Non-pigmented ciliary epithelial cell (primary cell): Measurements from ENCODE around the gene PITPNM3.
A peak's percentile ranks its signal among the peaks of the same experiment; 100 is the strongest.

Experiments used
- DNase-seq: peaks from one replicate; pipeline ENCODE4 v3.0.0-alpha.2; 2010; ENCODE audit warnings: low read depth

The PITPNM3 gene

DNA sequence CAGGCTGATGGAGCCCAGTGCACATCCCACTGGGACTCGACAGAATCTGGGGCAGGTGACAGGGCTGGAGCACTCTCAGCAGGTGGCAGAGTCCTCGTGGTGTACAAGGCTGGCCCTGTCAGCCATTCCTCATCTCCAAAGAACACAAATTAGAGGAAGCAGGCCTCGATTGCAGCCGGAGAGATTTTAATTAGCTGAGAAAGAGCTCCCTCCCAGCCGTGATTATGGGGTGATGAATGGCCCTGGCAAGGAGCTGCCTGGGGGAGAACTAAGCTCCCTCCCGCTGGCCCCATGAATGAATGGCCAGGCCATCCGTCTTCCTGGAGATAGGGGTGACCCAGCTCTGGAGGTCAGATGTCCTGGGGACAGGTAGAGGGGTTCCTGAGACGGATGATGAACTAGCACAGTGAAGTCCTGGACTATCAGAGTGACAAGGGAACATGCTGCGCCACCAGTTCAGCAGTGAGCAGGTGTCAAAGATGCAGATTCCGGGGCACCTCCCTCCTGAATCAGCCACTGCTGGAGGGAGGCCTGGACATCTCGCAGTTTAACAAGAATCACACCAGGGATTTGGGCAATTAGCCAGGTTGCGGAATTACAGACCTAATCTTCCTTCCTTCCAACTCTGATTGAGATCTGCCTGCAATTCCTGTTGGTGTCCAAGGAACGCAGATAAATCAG, 76.6 kb downstream of the PITPNM3 start:
- DNase-seq, result no peak

GRCh38 chr17:6478486-6478885, 77.9 kb downstream of the PITPNM3 start:
- no peak for DNase-seq

DNA sequence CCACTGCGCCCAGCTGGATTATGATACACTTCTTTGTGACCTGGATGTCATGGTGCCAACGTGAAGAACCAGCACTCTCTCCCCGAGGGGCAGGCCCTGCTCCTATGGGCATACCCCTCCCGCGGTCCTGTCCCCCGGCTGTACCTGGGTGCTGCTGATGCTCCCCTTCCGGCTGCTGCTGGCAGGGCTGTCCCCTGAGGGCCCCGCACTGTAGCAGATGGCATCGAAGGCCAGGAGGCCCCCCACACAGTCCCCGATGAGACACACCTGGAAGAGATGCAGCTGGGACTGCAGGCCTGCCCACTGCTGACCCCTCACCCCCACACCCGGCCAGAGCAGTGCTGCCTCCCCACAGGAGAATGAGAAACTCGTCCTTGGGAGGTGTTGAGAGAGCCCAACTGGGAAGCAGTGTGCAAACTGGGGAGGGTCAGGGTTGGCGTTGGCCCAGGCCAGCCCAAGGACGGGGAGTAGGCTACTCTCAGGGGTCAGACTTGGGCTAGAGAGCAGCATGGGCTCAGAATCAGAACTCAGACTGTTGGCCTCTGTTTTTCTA, 78.4 kb downstream of the PITPNM3 start:
- DNase-seq, result no peak

- no peak for DNase-seq
Observed at GRCh38 chr17:6476810-6477179, 79.6 kb downstream of the PITPNM3 start.

- DNase-seq, result no peak
Observed at GRCh38 chr17:6476076-6476809, 80.1 kb downstream of the PITPNM3 start.

- no peak for DNase-seq
Observed at GRCh38 chr17:6475411-6475810, 80.9 kb downstream of the PITPNM3 start.

DNA sequence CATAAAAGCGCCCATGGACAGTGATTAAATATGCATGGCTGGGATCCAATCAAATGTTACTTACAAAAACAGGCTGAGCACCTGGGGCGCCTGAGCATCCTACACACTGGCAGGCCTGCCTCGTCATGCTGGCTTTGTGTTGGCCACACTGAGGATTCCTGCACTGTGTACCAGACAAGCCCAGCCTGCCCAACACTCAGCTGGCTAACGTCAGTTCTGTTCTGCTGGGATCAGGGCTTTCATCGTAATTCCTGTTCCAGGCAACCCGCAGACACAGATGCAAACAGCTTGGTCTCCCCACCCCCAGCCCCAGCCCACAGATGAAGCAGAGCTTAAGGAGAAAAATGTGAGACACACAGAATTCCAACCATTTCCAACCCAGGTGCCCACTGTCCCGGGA, 81.4 kb downstream of the PITPNM3 start:
- DNase-seq, result no peak

GRCh38 chr17:6474376-6474775, 82.0 kb downstream of the PITPNM3 start:
- no peak for DNase-seq

- DNase-seq, result peak; percentile 10
Observed at GRCh38 chr17:6473128-6473767, 83.1 kb downstream of the PITPNM3 start.

- no peak for DNase-seq
Observed at GRCh38 chr17:6472517-6472916, 83.8 kb downstream of the PITPNM3 start.

DNA sequence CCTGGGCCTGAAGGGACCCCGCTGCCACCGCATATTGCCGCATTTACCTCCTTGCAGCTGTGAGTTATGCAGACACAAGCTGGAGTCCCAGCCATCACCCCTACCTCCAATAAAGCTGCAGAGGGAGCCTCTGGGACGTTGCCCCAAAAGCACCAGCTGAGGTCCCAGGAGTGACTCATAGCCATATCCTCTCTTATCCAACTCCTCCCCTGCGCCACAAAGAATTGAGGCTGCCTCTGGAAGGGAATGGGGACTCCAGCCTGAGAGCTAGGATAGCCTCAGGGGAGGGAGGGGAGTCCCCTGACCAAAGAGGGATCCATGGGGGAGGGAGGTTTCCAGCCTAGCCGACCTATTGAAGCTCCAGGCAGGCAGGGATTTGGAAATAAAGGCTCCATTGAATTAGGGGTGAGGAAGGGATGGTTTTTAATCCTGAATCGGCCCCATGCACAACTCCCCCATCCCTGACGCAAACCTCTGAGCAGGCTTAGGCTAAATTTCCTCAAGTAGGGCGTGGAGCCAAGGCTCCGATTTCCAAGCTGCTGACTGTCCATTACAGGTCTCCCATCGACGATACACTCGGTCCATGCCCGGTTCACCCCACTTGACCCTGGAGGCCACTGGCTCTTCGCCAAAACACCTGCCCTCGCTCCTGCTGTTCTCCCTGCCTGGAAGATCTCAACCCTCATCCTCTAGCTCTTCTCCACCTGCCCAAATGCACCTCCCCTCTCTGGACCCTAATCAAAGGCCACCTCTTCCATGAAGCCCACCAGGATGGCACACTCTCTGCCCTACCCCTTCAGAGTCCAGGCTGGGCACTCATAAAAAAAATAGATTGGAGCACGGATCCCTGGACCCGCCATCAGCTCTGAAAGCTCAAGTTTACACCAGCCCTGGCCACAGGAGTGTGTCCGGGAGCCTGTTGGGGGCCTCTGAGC, 84.6 kb downstream of the PITPNM3 start:
- DNase-seq, result no peak

DNA sequence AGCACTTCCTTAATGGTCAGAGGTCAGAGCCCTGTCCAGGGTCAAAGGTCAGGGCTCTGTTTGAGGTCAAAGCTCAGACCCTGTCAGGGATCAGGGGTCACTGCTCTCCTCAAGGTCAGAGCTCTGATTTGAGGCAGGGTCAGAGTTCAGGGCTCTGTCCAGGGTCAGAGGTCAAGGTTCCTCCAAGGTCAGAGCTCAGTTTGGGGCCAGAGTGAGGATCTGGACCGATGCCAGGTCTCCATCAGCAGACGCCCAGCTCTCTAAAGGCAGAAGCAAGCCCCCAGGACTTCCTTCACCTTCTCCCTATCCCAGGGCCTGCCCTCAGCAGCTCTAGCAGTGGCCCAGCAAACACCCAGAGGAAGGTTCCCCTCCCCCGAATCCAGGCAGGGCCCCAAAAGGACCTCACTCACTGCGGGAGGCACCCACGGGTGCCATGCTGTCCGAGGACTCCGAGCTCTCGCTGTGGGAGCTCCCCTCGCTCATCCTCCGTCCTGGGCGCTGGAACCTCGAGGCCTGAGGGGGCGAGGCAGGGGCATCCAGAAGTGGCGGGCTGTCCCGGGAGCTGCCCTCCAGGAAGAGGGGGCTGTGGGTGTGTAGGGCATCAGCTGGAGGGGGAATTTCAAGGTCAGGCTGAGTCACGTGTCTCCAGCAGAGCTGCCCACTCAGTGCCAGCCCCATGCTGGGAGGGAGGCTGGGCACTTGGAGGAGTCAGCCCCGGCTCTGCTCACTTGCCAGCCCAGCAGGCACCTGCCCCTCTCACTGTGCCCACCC, 85.4 kb downstream of the PITPNM3 start:
- no peak for DNase-seq

GRCh38 chr17:6470146-6470718, 86.1 kb downstream of the PITPNM3 start:
- no peak for DNase-seq

GRCh38 chr17:6468051-6468790, 88.1 kb downstream of the PITPNM3 start:
- DNase-seq, result no peak

GRCh38 chr17:6467567-6467966, 88.8 kb downstream of the PITPNM3 start:
- no peak for DNase-seq

- no peak for DNase-seq
Observed at GRCh38 chr17:6465206-6466003, 91.0 kb downstream of the PITPNM3 start.

GRCh38 chr17:6464446-6465041, 91.8 kb downstream of the PITPNM3 start:
- no peak for DNase-seq

- DNase-seq, result no peak
Observed at GRCh38 chr17:6463616-6464445, 92.5 kb downstream of the PITPNM3 start.
